ENCODE results near the gene PLEKHG5.
"Not testable (repeated sequence)": the region's sequence is repeated elsewhere in the genome, so short reads cannot be mapped to it uniquely, and the experiment has no call there.

PLEKHG5 gene

DNA sequence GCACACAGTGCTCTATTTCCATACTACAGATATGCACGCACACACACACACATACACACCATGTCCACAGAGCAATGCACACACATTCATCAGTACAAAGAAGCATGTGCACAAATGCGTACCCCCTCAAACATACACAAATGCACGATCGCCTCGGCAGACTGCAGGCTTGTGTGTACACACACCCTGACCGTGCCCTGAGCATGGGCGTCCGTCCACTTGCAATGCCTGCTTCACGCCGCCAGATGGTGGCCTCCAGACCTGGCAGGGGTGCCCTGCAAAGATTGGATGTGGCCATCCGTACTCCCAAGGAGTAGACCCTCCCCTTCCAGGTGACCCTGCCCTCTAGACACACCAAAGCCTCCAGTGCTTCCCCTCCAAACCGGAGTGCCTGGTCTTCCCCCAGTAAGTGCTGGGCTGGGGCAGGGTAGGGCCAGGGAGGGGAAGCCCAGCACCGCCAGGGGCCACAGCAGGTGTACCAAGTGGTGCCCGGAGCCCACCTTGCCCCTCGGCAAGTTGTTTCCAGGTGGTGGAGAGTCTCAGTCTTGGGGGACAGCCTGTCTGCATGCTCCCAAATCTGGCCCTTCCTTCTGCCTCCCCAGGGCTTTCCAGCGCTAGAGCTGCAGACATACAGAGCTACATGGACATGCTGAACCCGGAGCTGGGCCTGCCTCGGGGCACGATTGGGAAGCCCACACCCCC is 46.3 kb downstream of the PLEKHG5 start:
- DNase-seq, result peak in 3 of 5 experiments; percentile 31 to 38 (median 33)

DNA sequence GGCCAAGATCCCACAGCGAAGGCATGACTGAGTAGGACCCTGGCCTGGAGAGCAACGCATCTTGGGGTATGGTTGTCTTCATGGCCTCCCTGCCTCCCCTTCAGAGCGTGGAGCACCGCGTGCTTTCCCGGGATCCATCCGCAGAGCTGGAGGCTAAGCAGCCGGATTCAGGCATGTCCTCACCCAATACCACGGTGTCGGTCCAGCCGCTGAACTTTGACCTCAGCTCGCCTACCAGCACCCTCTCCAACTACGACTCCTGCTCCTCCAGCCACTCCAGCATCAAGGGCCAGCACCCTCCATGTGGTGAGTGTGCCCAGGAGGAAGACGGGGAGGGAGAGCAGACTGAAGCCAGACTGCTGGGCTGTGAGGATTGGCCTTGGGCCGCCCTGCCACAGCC is 47.1 kb downstream of the PLEKHG5 start:
- DNase-seq, result no peak

DNA sequence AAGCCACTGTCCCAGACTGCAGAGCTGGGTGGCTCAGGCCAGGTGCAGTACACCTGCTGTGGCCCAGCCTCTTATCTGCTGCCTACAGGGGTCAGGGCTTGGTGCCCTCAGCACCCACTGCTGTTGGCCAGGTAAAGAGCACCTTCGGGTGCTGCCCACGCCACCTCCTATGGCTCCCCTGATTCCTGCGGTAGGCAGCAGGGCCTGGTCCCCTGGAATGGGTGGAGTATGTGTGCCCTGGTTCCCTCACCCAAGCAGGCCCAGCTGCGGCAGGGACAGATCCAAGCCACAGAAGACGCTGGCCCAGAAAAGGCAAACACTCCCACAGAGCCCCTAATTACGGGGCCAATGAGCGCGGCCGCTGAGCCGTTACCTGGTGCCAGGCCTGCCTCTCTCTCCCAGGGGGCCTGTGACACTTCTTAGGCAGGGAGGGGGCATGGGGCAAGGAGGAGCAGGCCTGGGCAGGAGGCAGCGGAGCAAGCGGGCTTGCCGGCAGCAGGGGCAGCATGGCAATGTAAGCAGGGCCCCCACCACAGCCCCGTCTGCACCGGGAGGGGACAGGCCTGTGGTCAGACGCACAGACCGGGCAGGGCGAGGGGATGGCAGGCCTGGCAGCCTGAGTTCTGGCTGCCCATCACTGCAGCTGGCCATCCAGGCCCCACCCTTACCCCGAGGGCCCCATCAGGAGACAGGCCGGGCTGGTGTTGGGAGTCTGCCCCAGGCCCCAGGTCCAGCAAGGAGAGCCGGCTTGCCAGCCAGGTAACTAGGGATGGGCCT is 47.9 kb downstream of the PLEKHG5 start:
- DNase-seq, result no peak

DNA sequence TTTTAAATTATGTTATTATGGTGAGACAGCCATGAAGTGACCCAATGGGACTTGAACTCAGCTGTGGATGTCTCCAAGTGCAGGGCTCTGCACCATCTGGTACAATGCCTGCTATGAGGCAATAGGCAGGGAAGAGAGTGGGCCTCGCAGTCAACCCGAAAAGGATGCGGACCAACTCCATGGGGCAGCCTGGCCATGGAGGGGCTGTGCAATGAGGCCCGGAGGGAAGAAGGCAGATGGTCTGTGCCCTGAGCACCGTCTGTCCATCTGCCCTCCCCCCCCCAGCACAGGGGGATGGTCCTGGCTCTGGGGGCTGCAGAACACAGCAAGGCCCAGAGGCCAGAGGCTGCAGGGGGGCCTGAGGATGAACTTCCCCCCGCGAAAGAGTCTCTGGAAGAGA is 49.9 kb downstream of the PLEKHG5 start:
- no peak for DNase-seq

DNA sequence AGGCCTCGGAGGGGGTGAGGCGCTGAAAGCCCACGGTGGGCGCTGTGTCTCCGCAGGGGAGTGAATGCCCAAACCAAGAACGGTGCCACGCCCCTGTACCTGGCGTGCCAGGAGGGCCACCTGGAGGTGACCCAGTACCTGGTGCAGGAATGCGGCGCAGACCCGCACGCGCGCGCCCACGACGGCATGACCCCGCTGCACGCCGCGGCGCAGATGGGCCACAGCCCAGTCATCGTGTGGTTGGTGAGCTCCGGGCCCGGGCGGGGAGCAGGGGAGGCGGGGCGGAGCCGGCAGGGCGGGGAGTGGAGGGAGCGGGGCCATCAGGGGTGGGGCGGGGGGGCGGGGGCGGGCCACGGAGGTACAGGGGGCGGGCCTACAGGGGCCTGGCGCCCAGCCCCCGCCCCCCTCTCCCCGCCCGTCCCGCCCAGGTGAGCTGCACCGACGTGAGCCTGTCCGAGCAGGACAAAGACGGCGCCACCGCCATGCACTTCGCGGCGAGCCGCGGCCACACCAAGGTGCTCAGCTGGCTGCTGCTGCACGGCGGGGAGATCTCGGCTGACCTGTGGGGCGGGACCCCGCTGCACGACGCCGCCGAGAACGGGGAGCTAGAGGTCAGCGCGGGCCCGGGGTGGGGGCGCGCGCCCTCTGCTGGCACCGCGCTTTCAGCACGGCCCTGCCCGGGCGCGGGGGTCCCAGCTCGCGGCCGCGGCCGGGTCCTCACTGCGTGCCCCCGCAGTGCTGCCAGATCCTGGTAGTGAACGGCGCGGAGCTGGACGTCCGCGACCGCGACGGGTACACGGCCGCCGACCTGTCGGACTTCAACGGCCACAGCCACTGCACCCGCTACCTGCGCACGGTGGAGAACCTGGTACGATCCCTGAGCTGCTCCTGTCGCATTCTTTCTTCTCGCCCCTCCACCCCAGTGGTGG is 51.0 kb downstream of the PLEKHG5 start:
- peak; percentile 60 to 73 (median 66) for DNase-seq

DNA sequence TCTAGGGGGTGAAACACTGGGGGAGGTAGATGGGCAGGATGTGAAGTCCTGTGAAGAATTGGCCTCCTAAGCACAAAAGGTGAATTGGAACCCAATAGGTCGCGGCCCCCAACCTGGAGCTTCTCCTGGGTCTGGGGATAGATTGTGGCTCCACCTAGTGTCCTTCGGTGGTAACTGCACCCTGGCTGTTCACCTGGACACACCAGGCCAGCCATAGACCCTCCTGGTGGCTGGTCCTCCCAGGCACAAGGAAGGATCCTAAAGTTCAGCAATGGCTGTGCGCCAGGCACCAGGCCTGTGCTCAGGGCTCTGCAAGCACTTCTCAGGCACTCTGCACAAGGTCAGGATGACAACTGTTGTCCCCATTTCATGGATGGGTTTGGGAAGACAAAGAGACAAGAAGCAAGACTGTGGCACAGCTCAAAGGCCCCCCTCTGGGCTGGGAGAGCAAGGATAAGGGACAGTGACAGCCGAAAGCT is 53.4 kb downstream of the PLEKHG5 start:
- DNase-seq, result peak; percentile 43 to 65 (median 59)

DNA sequence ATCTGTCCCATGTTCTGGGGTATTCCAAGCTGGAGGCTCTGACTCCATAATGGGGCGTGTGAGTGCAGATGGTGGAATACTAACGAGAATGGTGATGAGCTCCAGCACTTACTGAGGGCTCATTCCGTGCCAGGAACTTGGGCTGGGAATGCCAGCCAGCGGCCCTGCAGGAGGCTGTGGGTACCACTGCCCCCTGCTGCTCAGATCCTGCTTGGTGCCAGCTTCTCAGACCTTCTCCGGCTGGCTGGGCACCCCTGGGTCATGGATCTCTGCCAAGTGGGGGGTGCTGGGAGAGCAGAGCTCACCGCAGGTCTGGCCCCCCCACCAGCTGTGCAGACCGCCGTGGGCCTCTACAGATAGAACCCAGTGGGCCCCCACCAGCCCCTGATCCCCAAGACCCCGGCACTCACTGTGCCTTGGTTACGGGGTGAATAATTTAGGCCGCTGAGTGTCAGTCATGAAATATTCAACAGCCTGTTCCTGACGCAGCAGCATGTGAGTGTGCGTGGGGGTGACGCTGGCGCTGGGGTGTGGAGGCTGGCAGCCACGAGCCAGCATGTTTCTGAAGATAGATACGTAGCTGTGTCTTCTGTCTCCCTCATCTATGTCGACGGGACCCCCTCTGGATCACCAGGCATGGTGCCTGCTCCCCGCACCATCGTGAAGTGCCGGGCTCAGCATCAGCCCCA is 54.3 kb downstream of the PLEKHG5 start:
- DNase-seq, result not testable (repeated sequence)

DNA sequence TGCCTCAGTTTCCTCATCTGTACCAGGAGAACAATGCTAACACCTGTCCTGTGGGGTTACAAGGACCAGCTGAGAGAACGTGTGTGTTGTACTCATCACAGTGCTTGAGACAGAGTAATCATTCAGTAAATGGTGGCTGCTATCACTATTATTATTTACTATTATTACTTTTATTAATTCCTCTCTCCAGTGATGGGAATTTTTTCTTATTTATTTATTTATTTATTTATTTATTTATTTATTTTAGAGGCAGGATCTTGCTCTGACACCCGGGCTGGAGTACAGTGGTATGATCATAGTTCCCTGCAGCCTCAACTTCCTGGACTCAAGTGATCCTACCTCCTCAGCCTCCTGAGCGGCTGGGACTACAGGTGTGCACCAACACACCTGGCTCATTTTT is 55.2 kb downstream of the PLEKHG5 start:
- not testable (repeated sequence) for DNase-seq

DNA sequence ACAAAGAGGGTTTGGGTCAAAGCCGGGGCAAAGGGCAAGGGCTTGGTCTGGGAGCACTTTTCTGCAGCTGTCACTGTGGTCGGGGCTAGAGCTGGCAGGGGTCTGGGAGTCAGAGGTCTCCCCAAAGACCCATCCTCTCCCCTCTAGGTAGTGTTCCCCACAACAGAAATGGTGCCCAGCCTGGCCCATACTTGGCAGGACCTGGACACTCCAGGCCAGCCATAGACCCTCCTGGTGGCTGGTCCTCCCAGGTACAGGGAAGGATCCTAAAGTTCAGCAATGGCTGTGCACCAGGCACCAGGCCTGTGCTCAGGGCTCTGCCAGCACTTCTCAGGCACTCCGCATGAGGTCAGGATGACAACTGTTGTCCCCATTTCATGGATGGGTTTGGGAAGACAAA is 55.9 kb downstream of the PLEKHG5 start:
- DNase-seq, result no peak

DNA sequence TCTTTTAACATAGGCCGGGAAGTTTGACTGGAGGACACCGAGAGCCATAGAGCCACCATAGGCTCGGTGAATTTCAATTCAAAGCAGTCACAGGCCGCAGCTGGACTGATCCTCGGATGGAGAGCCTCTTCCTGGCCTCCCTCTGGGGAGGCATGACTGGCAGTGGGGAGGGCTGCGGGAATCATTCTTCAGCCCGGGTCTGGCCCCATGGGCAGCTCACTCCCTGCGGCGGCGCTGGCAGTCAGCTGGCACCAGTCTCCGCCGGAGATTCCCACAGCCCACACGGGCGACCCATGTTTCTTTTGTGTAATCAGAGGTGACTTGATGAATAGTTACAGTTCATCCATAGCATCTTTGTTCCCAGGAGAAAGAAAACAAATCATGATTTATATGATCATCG is 56.3 kb downstream of the PLEKHG5 start:
- no peak for DNase-seq

DNA sequence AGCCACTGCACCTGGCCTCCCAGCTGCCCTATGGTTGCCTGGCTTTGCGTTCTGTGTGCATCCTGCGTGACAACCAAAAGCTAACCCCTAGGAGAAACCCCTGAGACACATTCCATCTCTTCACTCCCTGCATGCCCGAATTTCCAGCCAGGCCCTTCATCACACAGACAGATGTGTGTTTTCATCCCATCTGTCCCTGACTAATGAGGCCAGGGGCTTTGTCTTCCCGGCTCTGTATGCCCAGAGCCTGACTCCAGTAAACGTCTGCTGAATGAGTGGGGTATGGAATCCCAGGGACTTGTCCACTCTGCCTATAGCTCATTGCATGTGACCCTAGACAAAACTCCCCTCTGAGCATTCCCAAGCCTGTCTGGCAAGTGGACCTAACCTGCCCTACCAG is 57.3 kb downstream of the PLEKHG5 start:
- no peak for DNase-seq

DNA sequence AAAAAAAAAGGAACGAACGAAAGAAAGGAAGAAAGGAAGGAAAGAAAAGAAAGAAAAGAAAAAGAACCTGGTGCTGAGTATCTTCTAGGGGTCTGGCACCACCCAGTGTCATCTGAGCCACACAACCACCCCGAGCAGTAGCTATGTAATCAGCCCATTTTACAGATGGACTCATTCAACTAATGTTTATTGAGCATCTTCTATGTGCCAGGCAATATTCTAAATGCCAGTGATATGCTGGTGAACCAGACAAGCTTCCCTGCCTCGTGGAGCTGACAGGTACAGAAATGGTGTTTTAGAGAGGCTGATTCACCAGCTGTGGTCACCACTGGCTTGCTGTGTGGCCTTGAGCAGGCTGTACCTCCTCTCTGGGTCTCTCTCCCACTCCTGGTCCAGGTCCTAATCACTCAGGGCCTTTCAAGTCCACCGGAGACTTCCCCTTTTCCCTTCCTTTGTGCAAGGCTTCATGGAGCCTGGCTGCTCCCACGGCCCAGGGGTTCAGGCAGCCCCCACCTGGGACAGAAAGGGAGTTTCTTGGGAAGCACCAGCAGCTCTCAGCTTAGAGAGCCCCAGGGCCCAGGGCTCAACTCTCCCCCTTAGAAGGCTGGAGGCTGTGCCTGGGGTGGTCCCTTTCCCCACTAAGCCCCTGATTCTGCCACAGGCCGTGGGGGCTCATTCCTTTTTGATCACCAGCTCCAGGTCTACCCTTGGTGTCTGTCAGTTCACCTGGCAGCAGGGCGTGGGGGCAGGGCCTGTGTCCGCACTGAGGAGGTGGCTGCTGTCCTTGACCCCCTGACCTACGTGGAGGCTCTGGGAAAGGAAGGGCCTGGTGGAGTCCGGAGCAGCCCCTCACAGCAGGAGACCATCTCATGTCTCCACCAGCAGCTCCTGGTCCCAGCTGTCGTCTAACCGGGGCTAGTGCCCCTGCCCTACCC is 59.6 kb downstream of the PLEKHG5 start:
- DNase-seq, result not testable (repeated sequence)

DNA sequence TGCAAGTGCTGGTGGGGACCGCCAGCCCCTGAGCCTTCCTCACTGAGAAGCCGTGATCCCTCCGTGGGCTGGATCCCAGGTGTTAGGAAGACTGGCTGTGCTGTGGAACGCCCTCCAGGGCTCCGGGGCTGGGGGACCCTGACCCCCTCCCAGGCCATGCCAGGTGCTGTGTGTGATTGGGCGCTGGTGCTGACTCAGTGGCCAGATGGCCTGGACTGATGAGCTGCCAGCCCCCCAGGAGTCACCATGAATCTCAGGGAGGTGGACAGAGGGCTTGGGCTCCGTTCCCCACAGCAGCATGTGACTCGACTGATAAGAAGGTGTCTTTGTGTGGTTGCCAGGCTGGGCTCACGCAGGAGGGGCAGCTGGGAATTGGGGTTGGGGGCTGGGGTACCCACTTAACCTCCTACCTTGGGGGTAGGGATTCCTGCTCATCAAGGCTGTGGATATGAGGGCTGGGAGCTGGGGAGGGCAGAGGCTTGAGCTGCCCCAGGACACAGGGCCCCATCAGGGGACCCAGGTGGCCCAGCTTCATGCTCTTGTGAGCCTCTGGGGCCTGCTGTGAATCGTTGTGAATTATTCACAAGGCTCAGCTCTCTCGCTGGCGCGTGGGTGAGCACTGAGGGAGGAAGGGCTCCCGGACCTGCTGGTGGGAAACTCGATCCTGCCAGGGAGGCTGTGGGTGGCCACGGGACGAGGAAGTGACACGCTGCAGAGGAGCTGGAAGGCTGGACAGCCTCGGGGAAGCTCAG is 61.6 kb downstream of the PLEKHG5 start:
- DNase-seq, result not testable (repeated sequence)

DNA sequence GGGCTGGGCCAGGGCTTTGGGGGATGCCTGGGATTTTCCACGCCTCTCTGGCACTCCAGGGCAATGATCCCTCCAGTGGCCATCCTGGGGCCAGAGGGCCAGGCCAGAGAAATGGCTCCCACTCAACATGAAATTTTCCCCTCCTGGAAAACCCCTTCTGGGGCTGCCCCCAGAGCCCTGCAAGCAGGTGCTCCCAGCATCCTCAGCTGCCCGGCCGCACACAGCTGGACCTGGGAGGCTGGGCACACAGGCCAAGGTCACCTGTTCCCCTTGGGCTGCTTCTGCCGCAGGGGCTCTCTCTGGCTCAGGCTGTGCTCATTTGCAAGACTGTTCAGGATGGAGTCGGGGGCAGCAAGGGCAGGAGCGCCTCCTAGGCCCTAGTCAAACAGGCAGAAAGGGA is 63.0 kb downstream of the PLEKHG5 start:
- not testable (repeated sequence) for DNase-seq

DNA sequence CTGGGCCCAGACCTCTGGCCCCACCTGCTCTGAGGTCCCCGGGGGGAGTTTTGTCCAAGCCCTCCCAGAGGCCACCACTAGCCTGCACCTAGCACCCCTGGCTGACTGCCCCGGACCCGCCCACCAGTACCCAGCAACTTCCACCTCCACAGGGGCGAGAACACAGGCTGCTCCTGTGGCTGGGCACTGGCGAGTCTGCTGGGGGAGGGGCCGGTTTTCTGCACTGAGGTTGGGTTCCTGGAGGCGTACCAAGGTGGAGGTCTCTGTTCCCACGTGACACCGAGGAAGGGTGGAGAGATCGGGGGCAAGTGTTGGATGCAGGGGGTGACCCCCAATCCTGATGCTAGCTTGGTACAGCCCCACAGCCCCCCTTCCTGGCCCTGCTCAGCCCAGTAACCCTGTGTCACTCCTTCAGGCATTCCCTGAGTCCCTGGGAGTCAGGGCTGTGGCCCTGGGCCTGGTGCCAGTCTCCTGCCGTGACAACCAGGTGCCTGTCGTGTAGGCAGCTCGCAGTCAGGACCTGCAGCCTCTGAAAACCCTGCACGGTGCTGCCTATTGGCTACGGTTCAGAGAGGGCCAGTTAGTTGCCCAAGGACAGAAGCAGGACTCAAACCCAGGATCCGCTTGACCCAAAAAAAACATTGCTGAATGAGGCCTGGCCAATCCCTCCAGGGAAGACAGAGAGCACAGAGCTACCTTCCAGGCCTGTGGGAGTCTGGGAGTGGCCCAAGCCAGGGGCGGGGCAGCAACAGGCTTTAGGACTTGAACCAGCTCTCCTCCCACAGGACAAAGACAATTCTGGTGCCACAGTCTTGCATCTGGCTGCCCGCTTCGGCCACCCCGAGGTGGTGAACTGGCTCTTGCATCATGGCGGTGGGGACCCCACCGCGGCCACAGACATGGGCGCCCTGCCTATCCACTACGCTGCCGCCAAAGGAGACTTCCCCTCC is 63.8 kb downstream of the PLEKHG5 start:
- no peak for DNase-seq

DNA sequence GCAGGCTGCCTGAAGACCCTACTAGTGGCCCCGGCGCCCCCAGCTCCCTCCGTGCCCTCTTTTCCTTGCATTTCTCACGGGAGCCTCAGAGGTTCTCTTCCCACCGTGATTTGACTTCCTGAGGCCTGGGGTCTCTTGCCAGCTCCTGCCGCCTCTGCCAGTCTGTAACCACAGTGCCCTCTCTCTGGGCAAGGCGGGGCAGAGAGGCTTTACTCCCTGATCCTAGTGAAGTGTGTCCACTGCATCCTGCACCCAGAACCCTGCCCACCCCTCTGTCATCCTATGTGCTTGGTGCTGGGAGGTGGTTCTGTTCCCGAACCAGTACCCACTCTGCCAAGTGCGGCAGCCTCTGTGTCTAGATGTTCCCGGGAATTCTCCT is 64.5 kb downstream of the PLEKHG5 start:
- DNase-seq, result no peak

DNA sequence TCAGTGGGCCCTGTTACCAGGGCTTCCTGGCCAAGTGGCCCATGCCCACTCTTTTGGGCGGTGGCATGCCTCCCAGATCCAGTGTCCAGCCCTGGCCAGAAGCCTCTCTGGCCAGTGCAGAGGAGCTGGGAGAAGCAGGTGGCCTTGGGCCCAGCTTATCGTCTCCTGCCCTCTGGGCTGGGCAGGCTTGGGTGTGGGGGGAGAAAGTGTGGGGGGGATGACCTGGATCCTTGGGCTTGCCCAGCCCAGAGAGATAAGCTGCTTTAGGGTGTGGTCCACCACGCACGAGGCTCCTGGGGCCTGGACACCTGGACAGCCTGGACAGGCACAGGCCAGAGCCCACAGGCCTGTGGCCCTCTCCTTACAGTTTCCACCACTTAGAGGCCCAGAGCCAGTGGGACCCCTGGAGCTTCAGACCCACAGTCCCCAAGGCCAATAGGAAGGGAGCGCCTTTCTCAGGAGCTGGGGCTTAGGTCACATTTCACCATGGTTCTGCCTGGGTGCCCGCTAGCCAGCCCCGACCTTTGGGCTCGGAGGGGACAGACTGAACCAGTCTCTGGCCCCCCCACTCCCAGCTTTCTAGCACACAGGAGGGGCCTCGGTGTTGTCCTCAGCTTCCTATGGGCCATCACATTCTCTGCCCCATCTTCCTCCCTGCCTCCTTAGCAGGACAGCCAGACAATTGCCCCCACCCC is 65.0 kb downstream of the PLEKHG5 start:
- no peak for DNase-seq

DNA sequence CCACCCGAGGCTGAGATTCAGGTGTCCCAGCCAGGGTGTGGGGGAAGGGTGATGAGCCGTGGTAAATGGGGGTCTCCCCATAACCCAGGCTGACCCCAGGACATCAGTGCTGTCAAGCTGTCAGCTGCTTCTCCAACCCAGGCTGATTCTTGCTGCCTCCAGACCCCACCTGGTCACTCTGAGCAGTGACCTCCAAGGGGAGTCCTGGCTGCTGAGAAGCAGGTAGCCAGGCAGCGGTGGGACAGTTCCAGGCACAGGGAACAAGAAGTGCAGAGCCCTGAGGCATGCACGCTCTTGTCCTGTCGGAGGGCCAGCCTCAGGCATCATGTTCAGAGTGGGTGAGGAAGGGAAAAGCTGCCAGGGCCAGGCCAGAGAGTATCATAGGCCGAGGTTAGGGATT is 65.8 kb downstream of the PLEKHG5 start:
- DNase-seq, result no peak

Measured in T-helper 2 cell (primary cell).